ENCODE results near the gene UGT1A10.

Gene UGT1A10

DNA sequence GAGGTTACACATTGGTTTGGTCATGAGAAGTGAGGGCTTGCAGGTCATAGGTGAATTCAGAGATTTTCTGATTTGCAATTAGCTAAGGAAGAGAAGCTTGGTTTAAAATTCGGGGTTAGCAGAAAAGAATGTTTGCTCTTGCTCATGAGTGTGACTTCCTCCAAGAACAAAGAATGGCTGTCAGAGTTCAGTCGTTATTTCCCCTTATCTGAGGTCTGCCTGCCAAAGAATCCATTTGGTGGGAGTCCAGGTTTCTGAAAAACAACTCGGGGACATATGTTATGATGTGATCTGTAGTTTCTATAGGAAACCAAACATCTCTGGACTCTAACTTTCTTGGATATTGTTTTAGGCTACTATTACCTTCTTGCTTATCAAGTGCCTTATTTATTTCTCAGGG is 53.3 kb downstream of the UGT1A10 start:
- no peak overlapping the region for H3K4me3 ChIP-seq (ENCODE audit: low read depth, low read length)
- in situ Hi-C loops (cut with HindIII; ENCODE audit: low sequenced_read_pairs) = no loop called here
- DNase-seq (ENCODE audit: low read depth, low spot score) = no peak
- TF ChIP-seq, protein P1, sequence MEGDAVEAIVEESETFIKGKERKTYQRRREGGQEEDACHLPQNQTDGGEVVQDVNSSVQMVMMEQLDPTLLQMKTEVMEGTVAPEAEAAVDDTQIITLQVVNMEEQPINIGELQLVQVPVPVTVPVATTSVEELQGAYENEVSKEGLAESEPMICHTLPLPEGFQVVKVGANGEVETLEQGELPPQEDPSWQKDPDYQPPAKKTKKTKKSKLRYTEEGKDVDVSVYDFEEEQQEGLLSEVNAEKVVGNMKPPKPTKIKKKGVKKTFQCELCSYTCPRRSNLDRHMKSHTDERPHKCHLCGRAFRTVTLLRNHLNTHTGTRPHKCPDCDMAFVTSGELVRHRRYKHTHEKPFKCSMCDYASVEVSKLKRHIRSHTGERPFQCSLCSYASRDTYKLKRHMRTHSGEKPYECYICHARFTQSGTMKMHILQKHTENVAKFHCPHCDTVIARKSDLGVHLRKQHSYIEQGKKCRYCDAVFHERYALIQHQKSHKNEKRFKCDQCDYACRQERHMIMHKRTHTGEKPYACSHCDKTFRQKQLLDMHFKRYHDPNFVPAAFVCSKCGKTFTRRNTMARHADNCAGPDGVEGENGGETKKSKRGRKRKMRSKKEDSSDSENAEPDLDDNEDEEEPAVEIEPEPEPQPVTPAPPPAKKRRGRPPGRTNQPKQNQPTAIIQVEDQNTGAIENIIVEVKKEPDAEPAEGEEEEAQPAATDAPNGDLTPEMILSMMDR (IDR thresholded peaks at IDR 0.05; ENCODE audit: low read depth, low read length) = no peak

DNA sequence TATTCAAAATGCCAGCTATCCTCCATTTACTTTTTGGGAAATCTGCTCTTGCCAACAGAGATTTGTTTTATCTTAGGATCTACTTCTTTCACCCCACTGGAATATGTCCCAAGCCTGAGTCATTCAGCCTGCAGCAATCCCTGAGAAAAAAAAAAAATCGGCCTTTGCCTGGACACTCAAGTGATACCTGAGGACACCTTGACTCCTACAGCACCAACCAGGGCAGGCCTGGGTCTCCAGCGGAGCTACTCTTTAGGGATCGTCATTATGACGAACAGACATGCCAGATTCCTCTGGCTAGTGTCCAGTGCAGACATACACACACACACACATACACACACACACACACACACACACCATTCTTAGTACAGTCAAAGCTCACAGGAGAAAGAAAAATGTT is 54.2 kb downstream of the UGT1A10 start:
- TF ChIP-seq, protein P1 (IDR thresholded peaks at IDR 0.05; ENCODE audit: low read depth, low read length) = no peak
- DNase-seq (ENCODE audit: low read depth, low spot score) = no peak
- H3K4me3 ChIP-seq (ENCODE audit: low read depth, low read length) = no peak overlapping the region
- in situ Hi-C loops (cut with HindIII; ENCODE audit: low sequenced_read_pairs) = no loop called here

DNA sequence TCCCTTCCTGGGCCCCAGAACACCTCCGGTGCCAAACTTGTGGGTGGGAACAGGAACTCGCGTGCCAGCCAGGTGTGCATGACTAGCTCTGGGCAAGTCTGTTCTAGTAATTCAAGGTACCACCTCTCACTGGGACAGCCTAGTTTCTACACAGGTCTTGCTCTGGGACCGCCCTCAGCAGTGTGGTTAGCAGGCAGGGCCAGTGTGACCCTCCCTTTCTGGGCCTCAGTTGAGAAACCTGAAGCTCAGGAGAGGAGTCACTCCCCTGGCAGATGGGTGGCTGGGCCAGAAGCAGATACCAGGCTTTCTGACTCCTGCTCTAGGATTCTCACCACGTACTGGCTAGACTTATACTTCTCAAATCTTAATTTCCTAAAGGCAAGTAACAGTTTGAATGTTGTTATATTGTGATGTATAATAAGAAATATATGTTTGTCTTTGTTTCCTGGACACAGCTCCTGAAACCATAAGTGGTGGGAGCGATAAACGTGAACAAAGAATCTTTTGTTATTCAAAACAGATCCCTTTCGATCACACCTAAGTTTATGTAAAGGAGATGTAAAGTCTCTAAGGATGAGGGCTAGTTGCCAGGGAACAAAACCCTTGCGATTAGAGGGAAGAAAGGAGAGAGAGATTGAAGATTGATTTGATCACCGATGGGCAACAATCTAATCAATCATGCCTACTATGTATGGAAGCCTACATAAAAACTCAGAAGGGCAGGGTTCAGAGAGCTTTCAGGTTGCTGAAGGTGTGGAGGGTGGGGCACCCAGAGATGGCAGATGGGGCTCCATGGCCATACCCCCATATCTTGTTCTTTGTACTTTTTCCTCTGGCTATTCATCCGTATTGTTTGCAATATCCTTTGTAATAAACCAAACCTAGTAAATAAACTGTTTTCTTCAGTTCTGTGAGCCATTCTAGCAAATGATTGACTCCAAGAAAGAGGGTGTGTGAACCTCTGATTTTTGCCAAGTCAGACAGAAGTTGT is 55.5 kb downstream of the UGT1A10 start:
- no peak overlapping the region for H3K4me3 ChIP-seq (ENCODE audit: low read depth, low read length)
- DNase-seq (ENCODE audit: low read depth, low spot score) = no peak
- in situ Hi-C loops (cut with HindIII; ENCODE audit: low sequenced_read_pairs) = no loop called here
- TF ChIP-seq, protein P1 (IDR thresholded peaks at IDR 0.05; ENCODE audit: low read depth, low read length) = no peak

DNA sequence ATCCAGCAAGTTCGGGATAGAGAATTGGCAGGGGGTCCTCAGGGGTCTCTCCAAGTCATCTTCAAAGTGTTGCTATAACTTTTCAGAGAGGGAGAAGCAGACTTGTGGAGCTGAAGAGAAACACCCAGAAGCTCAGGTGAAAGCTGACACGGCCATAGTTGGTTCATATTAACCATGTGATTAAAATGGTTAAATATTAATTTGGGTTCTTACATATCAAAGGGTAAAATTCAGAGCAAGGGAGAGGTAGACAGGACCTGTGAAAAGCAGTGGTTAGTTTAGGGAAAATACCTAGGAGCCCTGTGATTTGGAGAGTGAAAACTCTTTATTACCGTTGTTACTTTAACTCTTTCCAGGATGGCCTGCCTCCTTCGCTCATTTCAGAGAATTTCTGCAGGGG is 56.4 kb downstream of the UGT1A10 start, which contains the start of gene UGT1A6:
Gene UGT1A6 (plus strand): TSS at position 243 of the 400 bp plus-strand sequence. CDS start 115 bp downstream, at position 358.
- no peak within 1 kb of the TSS for H3K4me3 ChIP-seq (ENCODE audit: low read depth, low read length)
- TF ChIP-seq, protein P1 (IDR thresholded peaks at IDR 0.05; ENCODE audit: low read depth, low read length) = no peak
- no peak for DNase-seq (ENCODE audit: low read depth, low spot score)
- in situ Hi-C loops (cut with HindIII; ENCODE audit: low sequenced_read_pairs) = no loop called here

DNA sequence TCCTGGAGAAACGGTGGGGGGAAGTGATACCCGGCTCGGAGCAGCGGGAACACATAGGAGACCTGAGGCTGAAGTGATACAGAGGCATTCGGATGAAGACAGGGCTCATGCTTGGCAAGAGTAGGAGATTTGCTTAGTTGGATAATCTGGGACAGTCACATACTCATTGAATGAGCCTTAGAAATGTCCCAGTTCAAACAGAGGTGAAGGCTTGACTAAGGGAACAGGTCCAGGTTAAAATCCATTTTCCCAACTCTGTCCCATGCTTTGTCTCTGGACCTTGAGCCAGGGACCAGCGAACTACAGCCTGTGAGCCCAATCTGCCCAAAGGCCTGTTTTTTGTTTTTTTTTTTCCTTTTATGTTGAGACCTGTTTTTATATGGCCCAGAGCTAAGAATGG is 57.7 kb downstream of the UGT1A10 start:
- in situ Hi-C loops (cut with HindIII; ENCODE audit: low sequenced_read_pairs) = no loop called here
- H3K4me3 ChIP-seq (ENCODE audit: low read depth, low read length) = no peak overlapping the region
- no peak for DNase-seq (ENCODE audit: low read depth, low spot score)
- TF ChIP-seq, protein P1 (IDR thresholded peaks at IDR 0.05; ENCODE audit: low read depth, low read length) = no peak

DNA sequence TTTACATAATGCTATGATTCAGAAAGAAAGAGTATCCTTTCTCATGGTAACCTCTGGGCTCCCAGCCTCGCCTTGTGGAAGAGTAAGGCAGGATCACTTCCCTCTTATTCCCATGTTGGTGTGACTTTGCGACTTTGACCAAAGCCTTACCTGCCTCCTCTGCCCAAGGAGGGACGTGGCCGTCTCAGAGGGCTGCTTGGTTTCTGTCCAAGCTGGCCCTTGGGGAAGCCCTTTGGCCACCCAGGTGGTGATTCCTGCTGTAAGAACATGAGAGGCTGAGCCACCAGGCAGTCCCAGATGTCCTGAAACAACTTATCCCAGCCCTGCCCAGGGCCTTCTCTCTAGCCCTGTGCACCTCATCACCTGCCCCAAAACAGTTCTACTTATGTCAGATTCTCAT is 62.5 kb downstream of the UGT1A10 start:
- DNase-seq (ENCODE audit: low read depth, low spot score) = no peak
- no peak overlapping the region for H3K4me3 ChIP-seq (ENCODE audit: low read depth, low read length)
- TF ChIP-seq, protein P1 (IDR thresholded peaks at IDR 0.05; ENCODE audit: low read depth, low read length) = no peak
- in situ Hi-C loops (cut with HindIII; ENCODE audit: low sequenced_read_pairs) = no loop called here
